SU-DHL-6 (cell line): ENCODE results near the gene AP3M1.

Experiments
- EZH2phosphoT487 ChIP-seq: fragments of 200-600 bp; sonication (generic), shearing (Covaris generic); conservative IDR thresholded peaks from 2 replicates; pipeline ENCODE4 v1.6.1; 2018; ENCODE audit warnings: mild to moderate bottlenecking, antibody characterized with exemption, low read length, moderate library complexity, mixed read lengths
- TF ChIP-seq, protein P1 (sequence below): fragments of 200-600 bp; sonication (generic); IDR thresholded peaks from one replicate; pipeline ENCODE4 v1.5.1; 2017; ENCODE audit warnings: antibody characterized with exemption, mild to moderate bottlenecking, low read length, moderate library complexity; ENCODE audit not compliant: insufficient read depth, poor library complexity, severe bottlenecking

DNA sequence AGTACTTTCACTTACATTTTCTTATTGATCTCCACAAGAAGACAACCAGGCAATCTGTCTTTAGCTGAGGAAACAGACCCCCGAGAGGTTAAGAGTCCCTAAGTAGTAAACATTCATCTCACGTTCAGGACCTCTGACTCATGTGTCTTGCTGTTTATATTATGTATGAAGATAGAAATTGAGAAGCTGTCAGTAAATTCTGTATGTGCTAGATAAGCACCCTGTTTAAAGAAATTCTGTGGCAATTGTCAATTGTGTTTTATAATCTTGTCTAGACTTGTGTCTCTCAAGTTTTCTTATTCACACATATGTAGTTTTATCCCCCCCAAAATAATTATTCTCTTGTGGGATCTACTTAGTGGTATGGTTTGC lies 14.9 kb upstream of the AP3M1 start:
- TF ChIP-seq EZH2phosphoT487, result no peak
- TF ChIP-seq, protein P1, sequence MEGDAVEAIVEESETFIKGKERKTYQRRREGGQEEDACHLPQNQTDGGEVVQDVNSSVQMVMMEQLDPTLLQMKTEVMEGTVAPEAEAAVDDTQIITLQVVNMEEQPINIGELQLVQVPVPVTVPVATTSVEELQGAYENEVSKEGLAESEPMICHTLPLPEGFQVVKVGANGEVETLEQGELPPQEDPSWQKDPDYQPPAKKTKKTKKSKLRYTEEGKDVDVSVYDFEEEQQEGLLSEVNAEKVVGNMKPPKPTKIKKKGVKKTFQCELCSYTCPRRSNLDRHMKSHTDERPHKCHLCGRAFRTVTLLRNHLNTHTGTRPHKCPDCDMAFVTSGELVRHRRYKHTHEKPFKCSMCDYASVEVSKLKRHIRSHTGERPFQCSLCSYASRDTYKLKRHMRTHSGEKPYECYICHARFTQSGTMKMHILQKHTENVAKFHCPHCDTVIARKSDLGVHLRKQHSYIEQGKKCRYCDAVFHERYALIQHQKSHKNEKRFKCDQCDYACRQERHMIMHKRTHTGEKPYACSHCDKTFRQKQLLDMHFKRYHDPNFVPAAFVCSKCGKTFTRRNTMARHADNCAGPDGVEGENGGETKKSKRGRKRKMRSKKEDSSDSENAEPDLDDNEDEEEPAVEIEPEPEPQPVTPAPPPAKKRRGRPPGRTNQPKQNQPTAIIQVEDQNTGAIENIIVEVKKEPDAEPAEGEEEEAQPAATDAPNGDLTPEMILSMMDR, result no peak
